NK-92 (cell line): Measurements from ENCODE around the gene NPEPPS.

Source experiments
- DNase-seq: peaks from one replicate; lab custom pipeline; 2025; ENCODE audit not compliant: unreplicated experiment; lab: John Stamatoyannopoulos, UW

Gene NPEPPS

DNA sequence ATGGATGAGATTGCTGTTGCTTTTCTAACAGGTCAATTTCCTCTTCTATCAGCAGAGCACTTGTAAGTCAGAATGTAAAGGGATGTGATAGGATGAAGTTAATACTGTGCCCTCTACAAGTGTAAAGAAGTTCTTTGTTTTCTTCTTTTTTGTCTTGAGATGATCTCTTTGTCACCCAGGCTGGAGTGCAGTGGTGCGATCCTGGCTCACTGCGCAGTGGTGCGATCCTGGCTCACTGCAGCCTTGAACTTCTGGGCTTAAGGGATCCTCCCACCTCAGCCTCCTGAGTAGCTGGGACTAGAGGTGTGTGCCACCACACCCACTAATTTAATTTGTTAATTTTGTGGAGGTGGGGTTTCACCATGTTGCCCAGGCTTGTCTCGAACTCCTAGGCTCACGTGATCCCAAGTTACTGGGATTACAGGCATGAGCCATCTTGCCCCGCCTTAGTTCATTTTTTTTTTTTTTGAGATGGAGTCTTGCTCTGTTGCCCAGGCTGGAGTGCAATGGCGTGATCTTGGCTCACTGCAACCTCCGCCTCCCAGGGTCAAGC, 97.2 kb downstream of the NPEPPS start:
- DNase-seq = no peak

DNA sequence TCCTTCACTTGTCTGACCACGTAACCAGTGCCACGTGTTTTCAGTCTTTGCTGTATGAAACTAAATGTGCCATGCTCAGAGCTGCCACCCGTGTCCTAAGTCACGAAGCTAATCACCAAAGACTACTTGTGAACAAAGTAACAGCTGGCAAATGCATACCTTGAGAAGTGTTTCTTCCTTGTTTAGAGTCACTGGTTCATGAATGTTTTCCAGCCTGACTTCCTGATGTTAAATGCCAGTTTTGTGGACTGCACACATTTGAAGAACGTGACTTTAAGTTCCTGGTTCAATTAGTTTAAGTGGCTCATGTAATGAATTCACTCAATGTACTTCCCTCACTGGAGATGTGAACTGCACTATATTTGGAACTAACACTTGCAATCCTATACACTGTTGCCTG, 98.9 kb downstream of the NPEPPS start:
- DNase-seq = no peak

DNA sequence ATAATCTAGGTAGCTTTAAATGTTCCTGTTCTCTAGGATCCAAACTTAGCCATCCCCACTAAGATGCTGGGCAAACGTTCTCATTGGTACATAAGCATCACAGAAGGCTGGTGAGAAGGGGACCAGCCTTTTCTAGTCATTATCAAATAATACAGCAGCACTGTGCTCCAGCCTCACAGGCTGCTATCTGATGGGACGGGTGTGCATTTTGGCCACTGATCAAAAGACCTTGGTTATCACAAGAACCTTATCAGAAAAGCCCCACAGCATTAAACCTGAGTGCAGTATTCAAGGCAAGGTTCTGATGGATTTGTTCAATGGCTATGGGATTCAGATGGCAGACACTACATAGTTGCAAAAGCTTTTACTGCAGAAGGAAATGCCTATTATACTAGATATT, 99.7 kb downstream of the NPEPPS start:
- no peak for DNase-seq

DNA sequence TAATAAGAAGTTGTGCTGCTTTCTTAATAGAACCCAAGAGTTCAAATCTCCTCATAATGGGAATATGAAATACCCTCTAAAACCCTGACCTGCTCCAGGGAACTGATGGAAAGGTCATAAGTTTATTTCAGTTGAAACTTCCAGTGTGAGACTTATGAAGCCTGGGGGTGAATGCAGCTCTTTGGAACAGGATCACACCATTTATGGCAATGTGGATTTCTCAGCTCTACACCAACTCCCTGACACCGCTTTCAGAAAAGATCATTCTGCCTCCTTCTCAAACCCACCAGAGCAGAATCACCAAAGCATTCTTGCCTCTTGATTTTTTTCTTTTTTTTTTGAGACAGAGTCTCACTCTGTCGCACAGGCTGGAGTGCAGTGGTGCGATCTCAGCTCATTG, 102.1 kb downstream of the NPEPPS start:
- no peak for DNase-seq

DNA sequence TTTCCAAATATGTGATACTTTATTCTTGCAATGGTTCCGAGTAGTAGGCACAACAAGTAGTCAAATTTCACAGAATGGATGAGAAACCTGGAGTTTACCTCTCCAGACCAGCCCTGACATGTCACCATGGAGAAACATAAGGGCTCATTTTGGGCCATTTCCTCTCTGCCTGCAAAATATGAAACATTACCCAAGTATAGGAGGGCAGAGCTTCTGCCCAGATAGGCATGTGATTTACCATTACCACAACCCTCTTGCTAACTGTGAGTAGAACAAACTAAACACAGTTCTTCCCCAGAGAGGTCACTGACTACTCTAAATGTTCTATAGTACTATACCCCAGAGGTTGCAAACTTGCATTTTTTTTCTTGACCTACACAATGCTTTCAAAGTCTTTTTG, 103.1 kb downstream of the NPEPPS start:
- no peak for DNase-seq

- no peak for DNase-seq
Observed at GRCh38 chr17:47634870-47635269, 104.0 kb downstream of the NPEPPS start.

DNA sequence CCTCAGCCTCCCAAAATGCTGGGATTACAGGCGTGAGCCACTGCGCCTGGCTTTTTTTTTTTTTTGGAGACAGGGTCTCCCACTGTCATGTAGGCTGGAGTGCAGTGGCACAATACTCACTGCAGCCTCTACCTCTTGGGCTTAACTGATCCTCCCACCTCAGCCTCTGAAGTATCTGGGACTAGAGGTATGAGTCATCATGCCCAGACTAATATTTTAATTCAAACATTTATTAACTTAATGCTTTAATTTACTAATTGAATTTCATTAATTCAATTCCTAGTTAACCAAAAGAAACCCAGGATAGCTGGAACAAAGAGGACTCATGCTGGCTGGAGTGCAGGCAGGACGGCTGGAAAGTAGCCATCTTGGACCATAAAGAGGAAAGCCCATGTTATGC, 104.8 kb downstream of the NPEPPS start:
- no peak for DNase-seq

- no peak for DNase-seq
Observed at GRCh38 chr17:47636273-47637030, 105.5 kb downstream of the NPEPPS start.

- no peak for DNase-seq
Observed at GRCh38 chr17:47638903-47639302, 108.0 kb downstream of the NPEPPS start.

DNA sequence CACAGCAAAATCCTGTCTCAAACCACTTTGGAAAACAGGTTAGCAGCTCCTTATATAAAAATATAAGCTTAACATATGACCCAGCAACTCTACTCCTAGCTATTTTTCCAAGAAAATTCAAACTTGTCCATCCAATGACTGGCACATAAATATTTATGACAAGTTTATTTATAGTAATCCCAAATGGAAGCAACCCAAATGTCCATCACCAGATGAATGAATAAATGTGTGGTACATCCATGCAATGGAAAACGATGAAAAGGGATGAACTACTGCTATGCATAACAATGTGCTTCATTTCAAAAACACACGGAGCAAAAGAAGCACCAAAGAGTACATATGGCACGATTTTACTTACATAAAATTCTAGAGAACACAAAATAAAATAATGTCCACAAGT, 109.2 kb downstream of the NPEPPS start:
- DNase-seq = no peak

- DNase-seq = no peak
Observed at GRCh38 chr17:47641202-47641601, 110.3 kb downstream of the NPEPPS start.

GRCh38 chr17:47643116-47643515, 112.2 kb downstream of the NPEPPS start:
- DNase-seq = no peak

GRCh38 chr17:47644324-47644723, 113.4 kb downstream of the NPEPPS start:
- no peak for DNase-seq

GRCh38 chr17:47649153-47649971, 118.5 kb downstream of the NPEPPS start, which contains the start of gene KPNB1:
TSS of gene KPNB1 (plus strand) at chr17:47649919. CDS start at chr17:47650245, 326 bp downstream.
- peak; percentile 89 for DNase-seq

DNA sequence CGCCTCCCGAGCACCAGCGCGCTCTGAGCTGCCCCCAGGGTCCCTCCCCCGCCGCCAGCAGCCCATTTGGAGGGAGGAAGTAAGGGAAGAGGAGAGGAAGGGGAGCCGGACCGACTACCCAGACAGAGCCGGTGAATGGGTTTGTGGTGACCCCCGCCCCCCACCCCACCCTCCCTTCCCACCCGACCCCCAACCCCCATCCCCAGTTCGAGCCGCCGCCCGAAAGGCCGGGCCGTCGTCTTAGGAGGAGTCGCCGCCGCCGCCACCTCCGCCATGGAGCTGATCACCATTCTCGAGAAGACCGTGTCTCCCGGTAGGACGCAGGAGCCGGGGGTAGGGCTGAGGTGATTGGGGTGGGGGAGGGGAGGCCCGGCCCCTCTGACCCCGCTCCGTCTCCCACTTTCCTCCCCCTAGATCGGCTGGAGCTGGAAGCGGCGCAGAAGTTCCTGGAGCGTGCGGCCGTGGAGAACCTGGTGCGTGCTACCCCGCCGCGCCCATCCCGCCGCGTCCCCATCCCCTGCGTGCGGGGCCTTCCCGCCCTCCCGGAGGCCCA, 119.1 kb downstream of the NPEPPS start:
- DNase-seq = no peak

- DNase-seq = no peak
Observed at GRCh38 chr17:47650525-47651522, 119.9 kb downstream of the NPEPPS start.

DNA sequence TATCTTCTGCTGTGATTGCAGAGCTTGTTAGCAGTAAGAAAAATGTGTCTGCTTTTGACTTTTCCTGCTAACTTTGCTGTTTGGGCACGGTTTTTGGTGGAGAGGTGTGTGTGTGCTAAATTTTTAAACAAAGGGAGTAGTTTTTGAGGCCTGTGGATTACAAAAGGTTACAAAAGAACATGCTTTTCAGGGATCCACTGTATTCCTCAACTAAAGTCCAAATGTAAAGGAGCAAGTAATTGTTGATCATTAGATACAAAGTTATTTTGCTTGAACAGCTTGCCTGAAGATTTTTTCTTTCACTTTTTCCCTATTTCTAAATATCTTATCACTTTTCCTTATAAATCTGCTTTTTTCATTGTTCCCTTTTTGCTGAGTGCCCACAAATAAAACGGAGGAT, 120.8 kb downstream of the NPEPPS start:
- no peak for DNase-seq

DNA sequence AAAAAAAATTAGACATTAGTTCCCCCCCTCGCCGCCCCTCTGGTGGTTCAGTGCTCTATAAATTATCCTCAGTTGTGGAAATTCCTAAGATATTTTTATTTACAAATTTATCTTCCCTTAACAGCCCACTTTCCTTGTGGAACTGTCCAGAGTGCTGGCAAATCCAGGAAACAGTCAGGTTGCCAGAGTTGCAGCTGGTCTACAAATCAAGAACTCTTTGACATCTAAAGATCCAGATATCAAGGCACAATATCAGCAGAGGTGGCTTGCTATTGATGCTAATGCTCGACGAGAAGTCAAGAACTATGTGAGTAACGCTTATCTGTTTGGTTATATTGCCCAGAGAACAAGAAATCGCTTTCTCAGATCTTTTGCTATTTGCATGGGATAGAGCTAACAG, 121.7 kb downstream of the NPEPPS start:
- DNase-seq = no peak

GRCh38 chr17:47653442-47653841, 122.5 kb downstream of the NPEPPS start:
- DNase-seq = no peak

GRCh38 chr17:47654991-47655390, 124.1 kb downstream of the NPEPPS start:
- DNase-seq = no peak
